ENCODE data around the gene DNAH1. TPM values are rescaled to one million over a fixed set of nuclear protein-coding genes. Genes with fewer than 3 reads are reported as not detected.

DNAH1 gene
- total RNA-seq, 2 experiments from 2014 or later, result 5.8 to 14.2 TPM

DNA sequence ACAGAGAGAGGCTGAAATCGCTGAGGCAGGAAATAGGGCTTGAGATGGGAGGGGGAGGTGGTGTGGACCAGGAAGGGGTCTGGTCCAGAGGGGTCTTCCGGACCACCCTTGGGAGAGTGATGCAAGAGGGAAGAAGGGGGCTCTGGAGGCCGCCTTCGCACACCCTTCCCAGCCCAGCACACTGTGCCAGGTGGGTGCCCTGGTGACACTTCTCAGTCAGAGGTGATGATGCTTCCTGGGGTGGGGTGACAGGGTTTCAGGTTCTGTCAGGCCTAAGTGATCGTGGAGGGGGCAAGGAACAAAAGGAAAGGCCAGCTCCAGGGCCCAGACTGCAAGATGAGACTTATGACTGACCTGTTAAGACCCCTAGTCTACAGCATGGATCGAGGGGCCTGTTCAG lies 116.1 kb downstream of the DNAH1 start:
- intact Hi-C loops (cut with micrococcal nuclease; ENCODE audit: unreplicated experiment), result no loop called here
- H3K27ac ChIP-seq (ENCODE audit: low read depth, low read length, poor library complexity, severe bottlenecking), result no peak overlapping the region
- DNase-seq (ENCODE audit: low spot score), result no peak
- H3K4me2 ChIP-seq (ENCODE audit: low read length), result no peak overlapping the region
- POLR2A ChIA-PET, result interaction anchor here (0.9 to 1.2 kb wide), 2 partner anchors 9 to 154 kb away, joined by 3 to 6 read pairs; partner anchors contain the start of gene WDR82
- no peaks in the 10 kb centered on the region for H3K79me2 ChIP-seq (ENCODE audit: insufficient read depth, low read depth, low read length)
- no peaks in the 10 kb centered on the region for H3K9me3 ChIP-seq (ENCODE audit: low read length)
- no peak overlapping the region for H3K4me3 ChIP-seq (ENCODE audit: low read depth, low read length, poor library complexity, severe bottlenecking)
- no TSS peak for BruUV-seq (replicated peaks)
- TF ChIP-seq, protein P1, sequence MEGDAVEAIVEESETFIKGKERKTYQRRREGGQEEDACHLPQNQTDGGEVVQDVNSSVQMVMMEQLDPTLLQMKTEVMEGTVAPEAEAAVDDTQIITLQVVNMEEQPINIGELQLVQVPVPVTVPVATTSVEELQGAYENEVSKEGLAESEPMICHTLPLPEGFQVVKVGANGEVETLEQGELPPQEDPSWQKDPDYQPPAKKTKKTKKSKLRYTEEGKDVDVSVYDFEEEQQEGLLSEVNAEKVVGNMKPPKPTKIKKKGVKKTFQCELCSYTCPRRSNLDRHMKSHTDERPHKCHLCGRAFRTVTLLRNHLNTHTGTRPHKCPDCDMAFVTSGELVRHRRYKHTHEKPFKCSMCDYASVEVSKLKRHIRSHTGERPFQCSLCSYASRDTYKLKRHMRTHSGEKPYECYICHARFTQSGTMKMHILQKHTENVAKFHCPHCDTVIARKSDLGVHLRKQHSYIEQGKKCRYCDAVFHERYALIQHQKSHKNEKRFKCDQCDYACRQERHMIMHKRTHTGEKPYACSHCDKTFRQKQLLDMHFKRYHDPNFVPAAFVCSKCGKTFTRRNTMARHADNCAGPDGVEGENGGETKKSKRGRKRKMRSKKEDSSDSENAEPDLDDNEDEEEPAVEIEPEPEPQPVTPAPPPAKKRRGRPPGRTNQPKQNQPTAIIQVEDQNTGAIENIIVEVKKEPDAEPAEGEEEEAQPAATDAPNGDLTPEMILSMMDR (conservative IDR thresholded peaks at IDR 0.05; ENCODE audit: low read length), result no peak
- TF ChIP-seq EZH2phosphoT487 (IDR thresholded peaks at IDR 0.05; ENCODE audit: borderline replicate concordance, low read depth, low read length), result no peak
- no peaks in the 10 kb centered on the region for H3K9me2 ChIP-seq (ENCODE audit: insufficient read depth, low read length)
- no peak overlapping the region for H2AFZ ChIP-seq (ENCODE audit: low read length)
- H3K4me1 ChIP-seq (ENCODE audit: insufficient read depth, low read length, poor library complexity, severe bottlenecking), result peaks cover 8% of the 10 kb centered on the region
- CTCF ChIA-PET (ENCODE audit: unreplicated experiment), result interaction anchor here (0.6 to 0.8 kb wide), 2 partner anchors 11 to 54 kb away, joined by 3 read pairs; no protein-coding TSS in a partner anchor
- H4K20me1 ChIP-seq (ENCODE audit: insufficient read depth, low read length), result no peaks in the 10 kb centered on the region
- H3K36me3 ChIP-seq (ENCODE audit: insufficient read depth, low read length), result no peaks in the 10 kb centered on the region

DNA sequence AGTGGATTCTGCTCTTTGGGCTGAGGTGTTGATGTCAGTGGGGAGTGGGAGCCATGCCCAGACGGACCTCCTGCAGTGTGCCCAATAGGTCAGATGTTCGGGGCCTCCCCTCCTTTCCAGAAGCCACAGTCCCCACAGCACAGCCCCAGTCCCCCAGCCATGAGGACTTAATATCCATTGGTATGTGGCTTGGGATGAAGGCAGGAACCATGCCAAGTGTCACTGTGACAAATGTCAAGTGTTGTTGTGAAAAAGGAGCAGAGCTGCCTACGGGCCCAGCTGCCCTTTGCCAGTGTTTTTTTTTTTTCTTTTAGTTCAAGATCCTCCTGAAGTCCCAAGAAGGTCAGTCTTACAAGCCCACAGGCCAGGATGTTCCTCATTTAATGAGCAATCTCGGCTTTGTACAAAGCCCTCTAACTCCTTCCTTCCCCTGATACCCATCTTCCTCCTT lies 116.6 kb downstream of the DNAH1 start:
- Histone ChIP-seq H3K4me2 (ENCODE audit: low read length) (no peak overlapping the region), H3K79me2 (ENCODE audit: insufficient read depth, low read depth, low read length) (no peaks in the 10 kb centered on the region), H3K27ac (ENCODE audit: low read depth, low read length, poor library complexity, severe bottlenecking) (no peak overlapping the region), H3K4me1 (ENCODE audit: insufficient read depth, low read length, poor library complexity, severe bottlenecking) (peaks cover 8% of the 10 kb centered on the region), H4K20me1 (ENCODE audit: insufficient read depth, low read length) (no peaks in the 10 kb centered on the region), H3K36me3 (ENCODE audit: insufficient read depth, low read length) (no peaks in the 10 kb centered on the region), H3K4me3 (ENCODE audit: low read depth, low read length, poor library complexity, severe bottlenecking) (no peak overlapping the region), H3K9me2 (ENCODE audit: insufficient read depth, low read length) (no peaks in the 10 kb centered on the region), H2AFZ (ENCODE audit: low read length) (no peak overlapping the region), H3K9me3 (ENCODE audit: low read length) (no peaks in the 10 kb centered on the region)
- ChIA-PET CTCF (ENCODE audit: unreplicated experiment) (interaction anchor here (0.6 to 1.2 kb wide), 2 partner anchors 54 to 779 kb away, joined by 3 read pairs; no protein-coding TSS in a partner anchor), POLR2A (interaction anchor here (0.9 to 1.2 kb wide), 3 partner anchors 8 to 154 kb away, joined by 3 to 6 read pairs (median 3); partner anchors contain the start of gene WDR82)
- intact Hi-C loops (cut with micrococcal nuclease; ENCODE audit: unreplicated experiment), result no loop called here
- no peak for TF ChIP-seq EZH2phosphoT487 (IDR thresholded peaks at IDR 0.05; ENCODE audit: borderline replicate concordance, low read depth, low read length)
- TF ChIP-seq, protein P1 (conservative IDR thresholded peaks at IDR 0.05; ENCODE audit: low read length), result no peak
- DNase-seq (ENCODE audit: low spot score), result no peak
- BruUV-seq (replicated peaks), result no TSS peak

DNA sequence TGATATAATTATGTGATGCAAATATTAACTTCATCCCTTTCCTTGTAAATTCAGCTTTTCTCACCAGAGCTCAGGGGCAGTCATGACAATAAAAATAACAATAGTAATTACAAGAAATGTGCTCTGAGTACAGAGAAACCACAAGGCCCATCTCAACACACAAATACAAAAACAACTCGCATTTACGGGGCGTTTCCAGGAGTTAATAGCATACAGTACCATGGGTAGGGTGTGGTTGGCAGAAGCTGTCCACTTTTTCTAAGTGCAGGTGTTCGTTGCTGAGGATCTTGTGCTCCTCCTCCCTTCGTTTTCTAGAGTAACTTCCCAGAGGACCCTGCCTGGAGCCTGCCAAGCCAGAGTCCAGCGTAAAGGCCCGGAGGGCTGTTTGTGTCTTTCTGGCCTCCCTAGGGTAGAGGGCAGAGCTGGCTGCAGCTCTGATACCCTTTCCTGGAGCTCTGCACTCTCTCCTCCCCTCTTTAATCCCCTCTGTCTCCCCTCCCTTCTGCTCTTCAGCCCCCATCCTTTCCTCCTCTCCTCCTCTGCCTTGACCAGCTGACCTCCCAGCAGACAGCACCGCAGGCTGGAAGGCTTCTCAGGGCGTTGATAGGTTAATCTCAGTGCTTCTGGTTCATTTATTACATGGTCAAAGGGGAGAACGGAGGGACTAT lies 117.3 kb downstream of the DNAH1 start:
- Histone ChIP-seq H3K36me3 (ENCODE audit: insufficient read depth, low read length) (no peaks in the 10 kb centered on the region), H3K9me2 (ENCODE audit: insufficient read depth, low read length) (no peaks in the 10 kb centered on the region), H3K9me3 (ENCODE audit: low read length) (no peaks in the 10 kb centered on the region), H3K79me2 (ENCODE audit: insufficient read depth, low read depth, low read length) (no peaks in the 10 kb centered on the region), H3K4me2 (ENCODE audit: low read length) (no peak overlapping the region), H3K4me3 (ENCODE audit: low read depth, low read length, poor library complexity, severe bottlenecking) (no peak overlapping the region), H3K4me1 (ENCODE audit: insufficient read depth, low read length, poor library complexity, severe bottlenecking) (peaks cover 8% of the 10 kb centered on the region), H2AFZ (ENCODE audit: low read length) (no peak overlapping the region), H3K27ac (ENCODE audit: low read depth, low read length, poor library complexity, severe bottlenecking) (no peak overlapping the region), H4K20me1 (ENCODE audit: insufficient read depth, low read length) (no peaks in the 10 kb centered on the region)
- CTCF ChIA-PET (ENCODE audit: unreplicated experiment), result interaction anchor here (1.2 kb wide), 1 partner anchor 778 kb away, joined by 3 read pairs; no protein-coding TSS in a partner anchor
- BruUV-seq (replicated peaks), result no TSS peak
- TF ChIP-seq, protein P1 (conservative IDR thresholded peaks at IDR 0.05; ENCODE audit: low read length), result no peak
- no peak for TF ChIP-seq EZH2phosphoT487 (IDR thresholded peaks at IDR 0.05; ENCODE audit: borderline replicate concordance, low read depth, low read length)
- intact Hi-C loops (cut with micrococcal nuclease; ENCODE audit: unreplicated experiment), result no loop called here
- no peak for DNase-seq (ENCODE audit: low spot score)
- POLR2A ChIA-PET, result interaction anchor here (1.1 kb wide), 1 partner anchor 23 kb away, joined by 3 read pairs; no protein-coding TSS in a partner anchor
